H1 (cell line): ENCODE measurements around the gene PHF14. TPM values are rescaled to one million over a fixed set of nuclear protein-coding genes. Genes with fewer than 3 reads are reported as not detected.
A peak's percentile ranks its signal among the peaks of the same experiment; 100 is the strongest.

Source experiments
- CTCF ChIA-PET: fragments of 300-600 bp; sonication (Branson Sonifier 250); formaldehyde crosslinking; loops from one replicate; lab custom pipeline; 2021; ENCODE audit not compliant: partially characterized antibody; lab: Charles Lee
- POLR2A ChIA-PET: fragments of 300-600 bp; sonication (Branson Sonifier 250); formaldehyde crosslinking; loops from one replicate; lab custom pipeline; 2021; ENCODE audit warnings: inconsistent platforms; ENCODE audit not compliant: partially characterized antibody; lab: Charles Lee
- DNase-seq, 2 experiments: peaks; one replicate each; pipeline versions ENCODE4 v3.0.0 to v3.0.0-alpha.2; 2010 to 2022; ENCODE audit warnings: low spot score in 2 of 2, low read depth in 1 of 2, mixed read lengths in 1 of 2
- FAIRE-seq: peaks from 2 replicates; lab custom pipeline; 2011; peaks lifted over from hg19 to GRCh38; lab: Jason Lieb, UNC
- H2AFZ ChIP-seq: 2 replicates; pipeline ENCODE4 v1.8.1; 2012; ENCODE audit warnings: low read length, inconsistent platforms
- H2AK5ac ChIP-seq: 2 replicates; pipeline ENCODE4 v1.6.1; 2013; ENCODE audit warnings: low read depth, low read length
- H2BK120ac ChIP-seq: replicated peaks from 2 replicates; pipeline ENCODE3; 2013; ENCODE audit warnings: low read depth, low read length, inconsistent platforms
- H2BK12ac ChIP-seq: 2 replicates; pipeline ENCODE4 v1.6.1; 2013; ENCODE audit warnings: low read depth, low read length
- H2BK15ac ChIP-seq: 2 replicates; pipeline ENCODE4 v1.6.1; 2013; ENCODE audit warnings: low read length
- H2BK20ac ChIP-seq: 2 replicates; pipeline ENCODE4 v1.6.1; 2013; ENCODE audit warnings: low read length
- H2BK5ac ChIP-seq: 2 replicates; pipeline ENCODE4 v1.6.1; 2013; ENCODE audit warnings: low read depth, low read length
- H3K14ac ChIP-seq: 2 replicates; pipeline ENCODE4 v1.6.1; 2013; ENCODE audit warnings: inconsistent platforms; ENCODE audit not compliant: insufficient read length
- H3K18ac ChIP-seq: 2 replicates; pipeline ENCODE4 v1.6.1; 2013; ENCODE audit warnings: low read length; ENCODE audit errors: extremely low read depth
- H3K23ac ChIP-seq: 2 replicates; pipeline ENCODE4 v1.6.1; 2013; ENCODE audit warnings: inconsistent platforms; ENCODE audit not compliant: insufficient read length
- H3K23me2 ChIP-seq: 2 replicates; pipeline ENCODE4 v1.6.1; 2013; ENCODE audit warnings: low read depth, low read length
- H3K27ac ChIP-seq: 2 replicates; pipeline ENCODE4 v1.6.1; 2011; ENCODE audit warnings: low read depth, low read length, inconsistent platforms
- H3K27me3 ChIP-seq, 4 experiments: replicated peaks in 1 of 4; 1 replicate in 1 of 4; 2 replicates in 3 of 4; pipeline versions ENCODE4 v1.6.1 to v1.8.1; 2011 to 2013; ENCODE audit warnings: low read length in 3 of 4, mild to moderate bottlenecking in 3 of 4, inconsistent platforms in 2 of 4, mixed read lengths in 2 of 4, moderate library complexity in 1 of 4; ENCODE audit not compliant: control insufficient read depth in 3 of 4, insufficient read depth in 3 of 4; ENCODE audit errors: extremely low read depth in 1 of 4
- H3K36me3 ChIP-seq, 4 experiments: 2 replicates each; pipeline versions ENCODE4 v1.6.1 to v1.8.1; 2011 to 2013; ENCODE audit warnings: mild to moderate bottlenecking in 4 of 4, low read length in 3 of 4, moderate library complexity in 2 of 4, control low read depth in 1 of 4, inconsistent platforms in 1 of 4; ENCODE audit not compliant: insufficient read depth in 4 of 4, control insufficient read depth in 2 of 4
- H3K4ac ChIP-seq: replicated peaks from 2 replicates; pipeline ENCODE3; 2013; ENCODE audit warnings: low read length, low read depth, mixed read lengths, inconsistent platforms; ENCODE audit not compliant: insufficient read length
- H3K4me1 ChIP-seq, 4 experiments: replicated peaks in 1 of 4; 1 replicate in 1 of 4; 2 replicates in 3 of 4; pipeline versions ENCODE4 v1.6.1 to v1.8.1; 2011 to 2013; ENCODE audit warnings: low read length in 3 of 4, inconsistent platforms in 2 of 4, mixed read lengths in 1 of 4; ENCODE audit not compliant: insufficient read depth in 4 of 4, control insufficient read depth in 3 of 4
- H3K4me2 ChIP-seq, 2 experiments: 2 replicates each; pipeline versions ENCODE4 v1.6.1 to v1.8.1; 2011 to 2013; ENCODE audit warnings: low read depth in 2 of 2, low read length in 2 of 2, control low read depth in 1 of 2, inconsistent platforms in 1 of 2, mild to moderate bottlenecking in 1 of 2; ENCODE audit not compliant: insufficient read depth in 1 of 2
- H3K4me3 ChIP-seq, 4 experiments: fragments of 200-600, 300-600 bp in 1 of 4; sonication (generic), shearing (Covaris generic), sonication (Bioruptor Twin) in 1 of 4; 2 replicates each; pipeline versions ENCODE4 v1.5.1 to v1.8.1; 2011 to 2016; ENCODE audit warnings: low read length in 4 of 4, low read depth in 3 of 4, control low read depth in 2 of 4, inconsistent platforms in 2 of 4, mild to moderate bottlenecking in 2 of 4, mixed read lengths in 1 of 4, moderate library complexity in 1 of 4; ENCODE audit not compliant: insufficient read depth in 2 of 4; ENCODE audit errors: extremely low read depth in 1 of 4
- H3K56ac ChIP-seq: replicated peaks from 2 replicates; pipeline ENCODE3; 2013; ENCODE audit warnings: low read depth, mild to moderate bottlenecking, mixed read lengths, low read length, inconsistent platforms; ENCODE audit not compliant: insufficient read length
- H3K79me1 ChIP-seq: 2 replicates; pipeline ENCODE4 v1.6.1; 2013; ENCODE audit warnings: low read depth, low read length, control low read depth
- H3K79me2 ChIP-seq, 2 experiments: 2 replicates each; pipeline versions ENCODE4 v1.6.1 to v1.8.1; 2012 to 2013; ENCODE audit warnings: low read length in 2 of 2, mild to moderate bottlenecking in 2 of 2, inconsistent platforms in 1 of 2; ENCODE audit not compliant: insufficient read depth in 2 of 2, control insufficient read depth in 1 of 2
- H3K9ac ChIP-seq, 4 experiments: replicated peaks in 1 of 4; 1 replicate in 1 of 4; 2 replicates in 3 of 4; pipeline versions ENCODE4 v1.6.1 to v1.8.1; 2011 to 2013; ENCODE audit warnings: low read depth in 3 of 4, low read length in 3 of 4, control low read depth in 2 of 4, mild to moderate bottlenecking in 2 of 4, moderate library complexity in 2 of 4, inconsistent platforms in 1 of 4; ENCODE audit errors: extremely low read depth in 1 of 4
- H3K9me3 ChIP-seq, 2 experiments: 2 replicates each; pipeline versions ENCODE4 v1.6.1 to v1.8.1; 2012 to 2013; ENCODE audit warnings: mild to moderate bottlenecking in 2 of 2, moderate library complexity in 2 of 2, control low read depth in 1 of 2, inconsistent platforms in 1 of 2, low read depth in 1 of 2, low read length in 1 of 2, mixed read lengths in 1 of 2; ENCODE audit not compliant: insufficient read depth in 2 of 2
- H4K20me1 ChIP-seq, 2 experiments: replicated peaks in 1 of 2; 2 replicates each; pipeline versions ENCODE3 to v1.8.1; 2011 to 2013; ENCODE audit warnings: inconsistent platforms in 2 of 2, low read length in 2 of 2, mild to moderate bottlenecking in 1 of 2; ENCODE audit not compliant: insufficient read depth in 2 of 2, control insufficient read depth in 1 of 2
- H4K5ac ChIP-seq: 2 replicates; pipeline ENCODE4 v1.6.1; 2013; ENCODE audit warnings: low read length, low read depth, mixed read lengths, inconsistent platforms; ENCODE audit not compliant: insufficient read length
- H4K8ac ChIP-seq: 2 replicates; pipeline ENCODE4 v1.8.0; 2013; ENCODE audit warnings: mild to moderate bottlenecking, moderate library complexity, low read length, inconsistent platforms; ENCODE audit not compliant: insufficient read depth; ENCODE audit errors: extremely low read depth
- H4K91ac ChIP-seq: replicated peaks from 2 replicates; pipeline ENCODE3; 2013; ENCODE audit warnings: low read length, mixed read lengths, inconsistent platforms; ENCODE audit not compliant: insufficient read length
- ASH2L ChIP-seq: fragments of 200-600, 300-600 bp; sonication (generic); IDR thresholded peaks from one replicate; pipeline ENCODE4 v1.7.1; 2017; ENCODE audit warnings: low read length
- CTBP2 ChIP-seq: IDR thresholded peaks from 2 replicates; pipeline ENCODE4 v1.7.0; 2011; ENCODE audit warnings: borderline replicate concordance, mild to moderate bottlenecking, moderate library complexity, mixed read lengths, low read length; ENCODE audit not compliant: insufficient read depth, insufficient read length
- GABPA ChIP-seq: IDR thresholded peaks from 2 replicates; pipeline ENCODE4 v1.6.1; 2011; ENCODE audit warnings: mild to moderate bottlenecking, low read length, moderate library complexity, borderline replicate concordance; ENCODE audit not compliant: insufficient read depth
- GTF2F1 ChIP-seq: IDR thresholded peaks from 2 replicates; pipeline ENCODE4 v1.6.1; 2012; ENCODE audit warnings: low read depth, low read length, improper control_type of control experiment, borderline replicate concordance
- HDAC6 ChIP-seq: IDR thresholded peaks from one replicate; pipeline ENCODE4 v1.7.1; 2012; ENCODE audit warnings: low read depth, mild to moderate bottlenecking, inconsistent platforms, low read length, moderate library complexity
- KDM1A ChIP-seq: fragments of 200-600, 300-600 bp; sonication (generic); IDR thresholded peaks from 2 replicates; pipeline ENCODE4 v1.7.1; 2016; ENCODE audit warnings: mild to moderate bottlenecking, low read length, borderline replicate concordance
- RBBP5 ChIP-seq: IDR thresholded peaks from 2 replicates; pipeline ENCODE4 v1.7.1; 2012; ENCODE audit warnings: low read depth, mild to moderate bottlenecking, inconsistent platforms, low read length, moderate library complexity, borderline replicate concordance
- TBP ChIP-seq: IDR thresholded peaks from 2 replicates; pipeline ENCODE4 v1.6.1; 2011; ENCODE audit warnings: low read depth, low read length, improper control_type of control experiment
- WGBS, 2 experiments: shearing (Covaris generic) in 1 of 2; methylation state at CpG; one replicate each; pipeline versions ENCODE4 v1.1.6 to v1.1.7; 2013 to 2015; ENCODE audit warnings: low lambda C conversion rate in 2 of 2, mixed read lengths in 2 of 2, inconsistent platforms in 1 of 2, low coverage in 1 of 2, missing lambda C conversion rate in 1 of 2; ENCODE audit not compliant: insufficient replicate concordance in 2 of 2, insufficient coverage in 1 of 2, insufficient read length in 1 of 2; ENCODE audit errors: extremely low coverage in 1 of 2, missing lambda C conversion rate in 1 of 2; 5-methylcytosine and 5-hydroxymethylcytosine counted together
- polyA plus RNA-seq, 7 experiments: library from polyadenylated mRNA; depleted of rRNA in 3 of 7; stranded (reverse) in 5 of 7; unstranded in 2 of 7; fragments of >200 nt in 5 of 7; fragments of 200-250 nt in 2 of 7; gene quantifications; 1 replicate in 5 of 7; 2 replicates in 1 of 7; 4 replicates in 1 of 7; pipeline versions ENCODE4 v1.2.1 to v1.2.3, GENCODE V29; 2011 to 2013; ENCODE audit warnings: missing spikeins in 2 of 7, mixed read lengths in 2 of 7
- total RNA-seq: library from RNA; stranded (reverse); fragmentation: NEBNext Ultra II Directional; extraction: Animal tissue kit (Norgen Biotek cat#: 25700); gene quantifications from 2 replicates; pipeline ENCODE4 v1.2.1, GENCODE V29; 2021

Gene PHF14
- total and polyA plus RNA-seq, 2 of the 8 experiments (the other 6 are each of a cell fraction or from before 2014, with no cell fraction given) = 17.9 to 70.6 TPM

DNA sequence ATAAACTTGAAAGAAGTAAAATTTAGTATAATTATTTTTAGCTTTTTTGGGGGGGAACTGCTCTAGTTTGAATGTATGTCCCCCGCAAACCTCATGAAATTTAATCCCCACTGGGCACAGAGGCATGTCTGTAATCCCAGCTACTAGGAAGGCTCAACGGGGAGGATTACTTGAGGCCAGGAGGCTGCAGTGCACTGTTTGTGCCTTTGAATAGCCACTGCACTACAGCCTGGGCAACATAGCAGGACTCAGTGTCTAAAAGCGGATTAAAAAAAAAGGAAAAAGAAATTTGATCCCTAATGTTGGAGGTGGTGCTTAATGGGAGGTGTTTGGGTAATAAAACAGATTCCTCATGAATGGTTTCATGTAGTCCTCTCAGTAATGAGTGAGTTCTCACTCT, 43.1 kb upstream of the PHF14 start:
- H3K23ac ChIP-seq = no peak overlapping the region
- no peaks in the 10 kb centered on the region for H3K27me3 ChIP-seq
- 75% methylated on average over 3 of the region's 3 CpGs; no CpG with 5 or more reads in 1 of the 2 experiments for WGBS, 2 experiments
- no peak overlapping the region for H2BK12ac ChIP-seq
- no peak for DNase-seq
- CTCF ChIA-PET = interaction anchor here (0.7 to 1.5 kb wide), 2 partner anchors 9 to 12 kb away, joined by 3 to 4 read pairs; no protein-coding TSS in a partner anchor
- peak overlapping the region; percentile 83 for H3K18ac ChIP-seq
- TF ChIP-seq CTBP2 = no peak
- no peak for TF ChIP-seq ASH2L
- no peak for TF ChIP-seq TBP
- no peak for TF ChIP-seq KDM1A
- TF ChIP-seq GABPA = no peak
- TF ChIP-seq HDAC6 = no peak
- no peak for TF ChIP-seq GTF2F1
- TF ChIP-seq RBBP5 = no peak
- TF ChIP-seq, all 59 proteins: peak for 0
- Histone ChIP-seq H2AFZ (no peak overlapping the region), H3K27ac (no peak overlapping the region), H2BK15ac (no peak overlapping the region), H2BK5ac (peak overlapping the region; percentile 40; the same call in 1 of the 2 replicates), H2AK5ac (no peak overlapping the region), H4K20me1 (no peaks in the 10 kb centered on the region), H2BK120ac (no peak overlapping the region), H3K56ac (no peak overlapping the region), H4K5ac (no peak overlapping the region), H3K79me1 (no peaks in the 10 kb centered on the region), H4K91ac (no peak overlapping the region), H3K79me2 (peaks cover 0 to 6% of the 10 kb centered on the region in 2 experiments; a peak in 2 of 4 replicates), H3K4me2 (peak overlapping the region in 1 of 2 experiments; percentile 32; a peak in 1 of 4 replicates), H3K4me3 (no peak overlapping the region), H3K9ac (no peak overlapping the region), H3K4ac (no peak overlapping the region), H3K4me1 (peaks cover 0 to 13% (median 7%) of the 10 kb centered on the region in 4 experiments; a peak in 2 of 7 replicates), H4K8ac (no peak overlapping the region), H3K23me2 (no peaks in the 10 kb centered on the region), H3K14ac (no peak overlapping the region), H3K36me3 (peaks cover 0 to 39% (median 17%) of the 10 kb centered on the region in 4 experiments; a peak in 5 of 8 replicates), H3K9me3 (no peaks in the 10 kb centered on the region), H2BK20ac (0 out of 2 replicates have a peak overlapping the region, but pooled peaks have one; percentile 26)
- POLR2A ChIA-PET = interaction anchor here (0.7 to 7.3 kb wide), 11 partner anchors 8 to 766 kb away, joined by 3 to 60 read pairs (median 4); partner anchors contain the start of gene PHF14
- FAIRE-seq = no peak
